Aorta (tissue), 5 donors: ENCODE data around the gene EPHA1. TPM values are rescaled to one million over a fixed set of nuclear protein-coding genes. Genes with fewer than 3 reads are reported as not detected.
"Not testable (repeated sequence)": the region's sequence is repeated elsewhere in the genome, so short reads cannot be mapped to it uniquely, and the experiment has no call there.

Experiments
- ATAC-seq: fragments of 200-7000 bp; cut with Tn5 transposase; one replicate; pipeline ENCODE4 v1.9.1; 2022; ENCODE audit warnings: moderate library complexity; ENCODE audit not compliant: low FRiP score
- DNase-seq, 2 donors: peaks; one replicate each; pipeline ENCODE4 v3.0.0-alpha.2; 2020
- H3K27ac ChIP-seq, 2 donors: one replicate each; pipeline ENCODE4 v1.5.1; 2013; ENCODE audit warnings: low read length in 2 of 2, mild to moderate bottlenecking in 2 of 2, moderate library complexity in 2 of 2, control low read depth in 1 of 2, inconsistent platforms in 1 of 2, low read depth in 1 of 2
- H3K27me3 ChIP-seq, 2 donors: one replicate each; pipeline ENCODE4 v1.6.1; 2013; ENCODE audit warnings: control low read depth in 1 of 2, low read length in 1 of 2, mild to moderate bottlenecking in 1 of 2, moderate library complexity in 1 of 2; ENCODE audit not compliant: insufficient read depth in 2 of 2, control insufficient read depth in 1 of 2
- H3K36me3 ChIP-seq, 2 donors: one replicate each; pipeline ENCODE4 v1.6.1; 2013; ENCODE audit warnings: control low read depth in 1 of 2, low read length in 1 of 2, mild to moderate bottlenecking in 1 of 2; ENCODE audit not compliant: insufficient read depth in 2 of 2, control insufficient read depth in 1 of 2
- H3K4me1 ChIP-seq, 2 donors: one replicate each; pipeline ENCODE4 v1.6.1; 2013; ENCODE audit warnings: low read length in 2 of 2, control low read depth in 1 of 2, mild to moderate bottlenecking in 1 of 2, moderate library complexity in 1 of 2; ENCODE audit not compliant: insufficient read depth in 2 of 2, control insufficient read depth in 1 of 2
- H3K4me3 ChIP-seq, 2 donors: one replicate each; pipeline ENCODE4 v1.5.1; 2013; ENCODE audit warnings: low read length in 2 of 2, control low read depth in 1 of 2, mild to moderate bottlenecking in 1 of 2
- H3K9me3 ChIP-seq: one replicate; pipeline ENCODE4 v1.6.1; 2013; ENCODE audit warnings: mild to moderate bottlenecking, low read length; ENCODE audit not compliant: control insufficient read depth
- WGBS, 2 donors: extraction: QIAGEN DNeasy Blood & Tissue Kit; methylation state at CpG; one replicate each; pipeline ENCODE4 v1.1.7; 2013; 5-methylcytosine and 5-hydroxymethylcytosine counted together
- intact Hi-C, 2 donors: fragments of 100-400 bp; cut with DNase I; formaldehyde crosslinking; loops; one replicate each; pipeline versions ENCODE4 v1.14.2 to v1.15.0; 2022
- polyA plus RNA-seq, 2 donors: library from polyadenylated mRNA; stranded (reverse); fragments of 200-250 nt; gene quantifications; one replicate each; pipeline ENCODE4 v1.2.3, GENCODE V29; 2013
- total RNA-seq, 2 donors: library from RNA; stranded (reverse); fragmentation: NEBNext Ultra II Directional; extraction: Animal tissue kit (Norgen Biotek cat#: 25700); gene quantifications; one replicate each; pipeline ENCODE4 v1.2.1, GENCODE V29; 2021
- donor health status: healthy with polysubstance abuse.
- donor health status: Bipolar disorder and iron deficiency.
- donor health status: DM: no; HTN: no; CAD: no.
- donor health status: DM: no; HTN: no; CAD: no.
- donor health status: DM: yes; HTN: yes; CAD: no.

EPHA1 gene
- total and polyA plus RNA-seq, 4 donors, result 0.20 to 1.9 (median 0.33) TPM

DNA sequence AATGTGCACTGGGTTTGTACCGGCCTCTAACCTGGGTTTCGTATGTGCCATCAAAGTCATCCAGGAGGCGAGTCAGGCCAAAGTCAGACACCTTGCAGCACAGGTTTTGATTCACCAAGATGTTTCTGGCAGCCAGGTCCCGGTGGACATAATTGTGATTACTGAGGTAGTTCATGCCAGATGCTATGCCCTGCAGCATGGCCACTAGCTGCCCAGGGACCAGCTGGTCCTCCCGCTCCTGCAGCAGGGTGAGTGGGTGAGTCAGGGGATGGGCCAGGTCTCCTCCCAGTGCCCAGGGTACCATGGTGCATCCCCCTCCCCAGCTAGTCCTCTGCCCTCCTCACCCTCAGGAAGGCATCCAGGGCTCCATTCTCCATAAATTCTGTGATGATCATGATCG is 13.9 kb downstream of the EPHA1 start:
- Histone ChIP-seq H3K9me3 (no peaks in the 10 kb centered on the region), H3K4me3 (no peak overlapping the region), H3K27me3 (no peaks in the 10 kb centered on the region), H3K4me1 (no peaks in the 10 kb centered on the region), H3K27ac (no peak overlapping the region), H3K36me3 (no peaks in the 10 kb centered on the region)
- WGBS, 2 donors, result 80 to 85% methylated on average over 6 of the region's 6 CpGs
- DNase-seq (no peak), ATAC-seq (no peak)
- intact Hi-C loops, result no loop called here

DNA sequence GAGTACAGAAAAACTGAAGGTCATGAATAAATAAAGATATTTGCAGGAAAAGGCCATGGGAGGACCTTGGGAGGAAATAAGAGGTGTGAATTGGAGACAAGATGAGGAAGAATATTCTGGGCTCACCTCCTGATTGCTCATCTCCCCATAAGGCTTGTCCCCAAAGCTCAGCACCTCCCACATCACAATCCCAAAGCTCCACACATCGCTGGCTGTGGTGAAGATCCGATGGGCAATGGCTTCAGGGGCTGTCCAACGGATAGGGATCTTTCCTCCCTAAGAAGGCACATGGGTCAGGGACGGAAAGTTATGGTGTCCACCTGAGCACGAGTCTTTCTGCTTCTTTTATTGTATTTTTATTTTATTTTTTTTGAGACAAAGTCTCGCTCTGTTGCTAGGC is 14.6 kb downstream of the EPHA1 start:
- H3K9me3 ChIP-seq, result no peaks in the 10 kb centered on the region
- no peak overlapping the region for H3K27ac ChIP-seq
- H3K27me3 ChIP-seq, result no peaks in the 10 kb centered on the region
- no peak for ATAC-seq
- WGBS, 2 donors, result 93 to 94% methylated on average over 6 of the region's 6 CpGs
- no peaks in the 10 kb centered on the region for H3K4me1 ChIP-seq
- no peak overlapping the region for H3K4me3 ChIP-seq
- no peaks in the 10 kb centered on the region for H3K36me3 ChIP-seq
- intact Hi-C loops, result no loop called here
- no peak for DNase-seq

DNA sequence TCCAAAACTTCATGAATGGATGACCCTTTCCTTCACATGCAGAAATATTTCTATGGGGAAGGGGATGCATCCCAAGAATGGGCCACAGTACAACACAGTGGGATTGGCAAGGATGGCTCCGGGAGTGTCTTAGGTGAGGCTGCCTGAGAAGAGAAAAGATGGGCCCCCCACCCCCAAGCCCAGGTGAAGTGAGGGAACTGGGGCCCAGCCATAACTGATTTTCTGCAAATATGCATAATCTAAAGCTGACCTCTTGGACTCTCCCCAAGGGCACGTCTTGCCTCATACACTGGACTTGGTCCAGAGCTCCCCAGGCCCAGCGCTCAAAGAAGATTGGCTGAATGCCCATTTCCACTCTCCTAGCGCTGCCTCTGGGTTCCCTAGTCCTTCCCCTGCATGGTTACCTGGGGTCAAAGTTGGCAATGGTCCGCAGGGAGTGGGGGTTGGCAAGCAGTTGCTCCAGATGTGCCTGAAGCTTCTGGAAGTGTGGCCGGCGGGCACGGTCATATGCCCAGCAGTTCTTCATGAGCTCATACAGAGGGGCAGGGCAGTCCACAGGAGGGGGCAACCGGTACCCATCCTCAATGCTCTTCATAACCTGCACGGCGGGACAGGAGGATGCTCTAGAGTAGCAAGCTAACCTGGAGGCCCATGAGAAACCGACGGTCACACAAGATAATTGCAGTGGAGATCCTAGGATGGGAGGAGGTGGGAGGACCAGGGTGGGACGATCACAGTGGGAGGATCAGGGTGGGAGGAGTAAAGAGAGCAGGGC is 15.2 kb downstream of the EPHA1 start:
- DNase-seq, result no peak

DNA sequence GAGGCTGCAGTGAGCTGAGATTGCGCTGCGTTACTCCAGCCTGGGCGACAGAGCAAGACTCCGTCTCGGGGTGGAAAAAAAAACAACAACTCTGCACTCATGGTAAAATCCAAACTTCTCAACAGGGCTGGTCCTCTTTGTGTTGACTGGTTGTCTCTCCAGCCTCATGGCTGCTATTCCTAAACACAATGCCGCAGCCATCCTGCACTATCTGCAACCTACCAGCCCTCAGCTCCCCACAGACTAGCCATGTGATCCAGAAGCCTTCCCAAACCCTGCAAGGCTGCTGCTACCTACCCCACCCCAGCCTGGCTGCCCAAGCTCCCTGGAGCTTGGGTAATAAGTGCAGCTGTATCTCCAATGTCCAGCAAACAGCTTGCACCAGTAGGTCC is 15.8 kb downstream of the EPHA1 start:
- Histone ChIP-seq H3K4me1 (no peaks in the 10 kb centered on the region), H3K9me3 (no peaks in the 10 kb centered on the region), H3K27ac (peak overlapping the region in 1 of 2 donors; percentile 56), H3K27me3 (no peaks in the 10 kb centered on the region), H3K36me3 (peaks cover 0 to 2% of the 10 kb centered on the region in 2 donors), H3K4me3 (no peak overlapping the region)
- intact Hi-C loops, result no loop called here
- no peak for ATAC-seq
- WGBS, 2 donors, result 49 to 60% methylated on average over 6 of the region's 6 CpGs
- no peak for DNase-seq

More for the DNA sequence above, 15.2 kb downstream of the EPHA1 start:
- no peak overlapping the region for H3K4me3 ChIP-seq
- intact Hi-C loops, result no loop called here
- WGBS, 2 donors, result 49 to 52% methylated on average over 14 of the region's 14 CpGs
- no peaks in the 10 kb centered on the region for H3K4me1 ChIP-seq
- no peak for ATAC-seq
- H3K36me3 ChIP-seq, result peaks cover 0 to 2% of the 10 kb centered on the region in 2 donors
- no peaks in the 10 kb centered on the region for H3K27me3 ChIP-seq
- no peaks in the 10 kb centered on the region for H3K9me3 ChIP-seq
- peak overlapping the region in 1 of 2 donors; percentile 56 for H3K27ac ChIP-seq

DNA sequence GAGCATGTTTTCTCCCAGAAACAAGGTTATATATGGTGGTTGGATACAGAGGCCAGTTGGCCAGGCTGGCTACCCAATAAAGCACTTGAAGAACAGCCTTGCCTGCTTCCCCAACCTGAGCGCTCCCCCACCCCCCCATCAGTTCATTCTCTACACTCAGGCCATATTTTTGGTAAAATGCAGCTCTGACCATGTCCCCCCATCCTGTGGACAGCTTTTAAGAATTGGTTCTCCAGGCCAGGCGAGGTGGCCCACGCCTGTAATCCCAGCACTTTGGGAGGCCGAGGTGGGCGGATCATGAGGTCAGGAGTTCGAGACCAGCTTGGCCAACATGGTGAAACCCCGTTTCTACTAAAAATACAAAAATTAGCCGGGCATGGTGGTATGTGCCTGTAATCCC is 16.2 kb downstream of the EPHA1 start:
- peak overlapping the region in 1 of 2 donors; percentile 56 for H3K27ac ChIP-seq
- H3K36me3 ChIP-seq, H3K9me3 ChIP-seq, H3K27me3 ChIP-seq, H3K4me3 ChIP-seq, H3K4me1 ChIP-seq, ATAC-seq, intact Hi-C loops: not testable (repeated sequence)
- 53 to 59% methylated on average over 8 of the region's 8 CpGs for WGBS, 2 donors
- DNase-seq, result peak in 1 of 2 donors; percentile 50

DNA sequence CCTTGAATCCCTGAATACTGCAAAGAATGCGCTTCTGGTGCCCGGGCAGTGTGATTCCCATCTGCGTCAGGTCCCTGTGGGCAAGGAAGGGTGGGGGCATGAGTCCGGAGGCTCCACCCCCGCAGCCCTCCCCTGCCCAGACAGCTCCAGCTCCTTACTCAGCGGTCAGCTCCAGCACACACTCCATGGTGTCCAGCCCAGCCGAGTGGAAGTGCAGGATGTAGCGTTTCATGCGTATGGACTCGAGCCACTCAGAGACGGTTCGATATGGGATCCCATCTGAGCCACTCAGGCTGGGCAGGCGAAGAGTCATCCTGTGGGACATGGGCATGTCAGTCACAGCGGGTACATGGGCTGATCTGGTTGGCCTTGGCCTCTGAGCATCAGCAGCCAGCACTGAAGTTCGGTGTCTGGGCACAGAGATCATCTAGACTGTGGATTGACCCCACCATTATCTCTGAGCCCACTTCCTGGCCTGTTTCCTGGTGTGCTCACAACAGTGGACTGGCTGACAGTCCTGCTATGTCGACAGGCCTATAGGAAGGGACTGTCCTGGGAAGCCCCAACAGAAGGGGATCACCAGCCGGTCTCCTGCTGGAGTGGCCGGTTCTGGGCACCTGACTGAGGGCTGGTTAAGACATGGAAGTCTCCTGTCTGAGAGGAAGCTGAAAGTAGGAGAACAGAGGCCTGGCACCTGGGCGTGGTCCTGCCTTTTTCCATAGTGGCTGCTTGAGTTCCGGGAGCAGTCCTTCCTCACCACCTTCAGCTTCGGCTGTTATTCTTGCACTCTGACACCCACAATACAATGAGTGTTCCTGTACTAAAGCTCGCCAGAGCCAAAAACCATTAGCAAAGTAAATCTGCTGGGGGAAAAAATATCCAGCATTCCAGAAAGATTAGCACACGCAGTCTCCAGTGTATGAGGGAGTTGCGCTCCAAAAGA is 16.9 kb downstream of the EPHA1 start:
- H3K4me3 ChIP-seq, result no peak overlapping the region

DNA sequence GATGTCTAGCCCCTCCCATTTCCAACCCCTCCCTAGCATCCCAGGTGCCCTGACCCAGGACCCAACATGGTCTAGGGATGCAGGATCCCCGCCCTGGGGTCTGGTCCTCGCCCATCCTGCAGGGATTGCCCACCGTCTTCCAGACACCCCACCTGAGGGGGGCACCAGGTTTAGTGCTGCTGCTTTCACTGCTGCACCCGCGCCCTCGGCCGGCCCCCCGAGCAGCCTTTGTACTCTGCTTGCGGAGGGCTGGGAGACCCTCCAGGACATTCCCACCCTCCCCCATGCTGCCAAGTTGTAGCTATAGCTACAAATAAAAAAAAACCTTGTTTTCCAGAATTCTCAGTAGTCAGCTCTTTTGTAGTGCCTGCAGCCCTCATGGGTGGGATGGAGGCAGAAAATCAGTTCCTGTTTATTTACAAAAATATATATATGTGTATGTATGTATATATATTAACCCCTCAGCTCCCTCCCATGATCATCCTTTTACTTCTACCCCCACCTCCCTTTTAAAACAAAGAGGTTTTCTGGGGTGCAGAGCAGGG is 17.8 kb downstream of the EPHA1 start:
- H3K4me3 ChIP-seq, result no peak overlapping the region
- H3K9me3 ChIP-seq, result no peaks in the 10 kb centered on the region
- H3K4me1 ChIP-seq, result peaks cover 0 to 4% of the 10 kb centered on the region in 2 donors
- peak in 1 of 2 donors; percentile 72 for DNase-seq
- intact Hi-C loops, result loop anchor here in 1 of 2 donors (1.0 kb wide), 1 partner anchor 10 kb away; the partner anchor contains the start of gene ZYX
- no peaks in the 10 kb centered on the region for H3K27me3 ChIP-seq
- no peak for ATAC-seq
- H3K27ac ChIP-seq, result peak overlapping the region; percentile 37 to 52
- H3K36me3 ChIP-seq, result peaks cover 0 to 2% of the 10 kb centered on the region in 2 donors
- WGBS, 2 donors, result 32 to 43% methylated on average over 9 of the region's 9 CpGs

More for the DNA sequence above, 16.9 kb downstream of the EPHA1 start:
- no peaks in the 10 kb centered on the region for H3K27me3 ChIP-seq
- no peaks in the 10 kb centered on the region for H3K9me3 ChIP-seq
- 2 to 7% methylated on average over 23 to 24 of the region's 24 CpGs for WGBS, 2 donors
- ATAC-seq (peak; percentile 90), DNase-seq (peak; percentile 93 to 96)
- H3K4me1 ChIP-seq, result no peaks in the 10 kb centered on the region
- peaks cover 0 to 2% of the 10 kb centered on the region in 2 donors for H3K36me3 ChIP-seq
- peak overlapping the region; percentile 70 to 98 for H3K27ac ChIP-seq
- intact Hi-C loops, result loop anchor here in 1 of 2 donors (1.0 kb wide), 1 partner anchor 10 kb away; the partner anchor contains the start of gene ZYX

DNA sequence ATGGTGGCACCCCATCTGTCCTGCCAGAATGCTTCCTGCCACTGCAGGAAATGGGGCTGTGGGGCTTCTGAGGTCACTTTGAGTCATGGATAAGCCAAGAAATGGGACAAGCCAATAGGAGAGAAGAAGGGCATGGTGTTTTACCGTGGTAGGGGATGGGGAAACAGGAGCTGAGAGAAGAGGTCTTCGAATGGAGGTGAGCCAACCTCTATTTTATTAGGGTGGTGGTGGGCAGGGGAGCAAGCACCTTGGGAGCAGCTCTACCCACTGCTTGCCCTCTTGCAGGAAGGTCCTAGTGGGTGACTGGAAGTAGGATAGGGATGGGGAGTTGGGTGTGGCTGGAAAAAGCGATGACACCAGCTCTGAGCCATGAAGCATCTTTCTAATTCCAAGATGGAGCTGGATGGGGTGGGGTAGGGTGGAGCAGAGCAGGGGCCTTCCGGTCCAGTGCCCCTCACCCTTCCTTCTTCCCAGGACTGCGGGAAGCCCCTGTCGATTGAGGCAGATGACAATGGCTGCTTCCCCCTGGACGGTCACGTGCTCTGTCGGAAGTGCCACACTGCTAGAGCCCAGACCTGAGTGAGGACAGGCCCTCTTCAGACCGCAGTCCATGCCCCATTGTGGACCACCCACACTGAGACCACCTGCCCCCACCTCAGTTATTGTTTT is 18.4 kb downstream of the EPHA1 start:
- DNase-seq (peak in 1 of 2 donors; percentile 68), ATAC-seq (no peak)
- Histone ChIP-seq H3K4me3 (no peak overlapping the region), H3K4me1 (peaks cover 0 to 4% of the 10 kb centered on the region in 2 donors), H3K36me3 (peaks cover 0 to 2% of the 10 kb centered on the region in 2 donors), H3K9me3 (no peaks in the 10 kb centered on the region), H3K27ac (peak overlapping the region in 1 of 2 donors; percentile 34), H3K27me3 (no peaks in the 10 kb centered on the region)
- intact Hi-C loops, result no loop called here
- 56 to 60% methylated on average over 5 to 10 of the region's 10 CpGs for WGBS, 2 donors
